Naive thymus-derived CD4-positive, alpha-beta T cell (primary cell): ENCODE data around the gene CTCFL. TPM values are rescaled to one million over a fixed set of nuclear protein-coding genes. Genes with fewer than 3 reads are reported as not detected.

Experiments used
- ATAC-seq: fragments of 150-1000 bp; cut with Tn5 transposase; 2 replicates; pipeline ENCODE4 v1.10.0; 2021; ENCODE audit warnings: mild to moderate bottlenecking, moderate library complexity
- CTCF ChIA-PET: fragments of 350-600 bp; sonication (Branson Sonifier 250); formaldehyde crosslinking; loops from one replicate; lab custom pipeline; 2021; ENCODE audit warnings: antibody characterized with exemption; lab: Charles Lee
- POLR2A ChIA-PET: fragments of 350-600 bp; sonication (Branson Sonifier 250); formaldehyde crosslinking; loops from one replicate; lab custom pipeline; 2021; ENCODE audit warnings: antibody characterized with exemption, inconsistent platforms; lab: Charles Lee
- DNase-seq, 9 donors: peaks; one replicate each; pipeline versions ENCODE4 v3.0.0 to v3.0.0-alpha.2; 2020 to 2022; ENCODE audit warnings: mixed read lengths in 1 of 9
- H3K27ac ChIP-seq: one replicate; pipeline ENCODE4 v1.7.0; 2013; ENCODE audit warnings: mild to moderate bottlenecking, low read depth, low read length, moderate library complexity
- H3K27me3 ChIP-seq, 2 donors: one replicate each; pipeline ENCODE4 v1.7.0; 2013; ENCODE audit warnings: low read length in 2 of 2, mild to moderate bottlenecking in 2 of 2, moderate library complexity in 2 of 2; ENCODE audit not compliant: control insufficient read depth in 2 of 2, insufficient read depth in 2 of 2
- H3K36me3 ChIP-seq, 3 experiments: 1 replicate in 2 of 3; 2 replicates in 1 of 3; pipeline ENCODE4 v1.7.0; 2013; ENCODE audit warnings: low read length in 3 of 3, mild to moderate bottlenecking in 3 of 3, moderate library complexity in 1 of 3; ENCODE audit not compliant: insufficient read depth in 3 of 3, control insufficient read depth in 2 of 3
- H3K4me1 ChIP-seq, 2 donors: one replicate each; pipeline ENCODE4 v1.7.0; 2013; ENCODE audit warnings: low read length in 2 of 2, mild to moderate bottlenecking in 2 of 2, moderate library complexity in 1 of 2; ENCODE audit not compliant: control insufficient read depth in 2 of 2, insufficient read depth in 2 of 2
- H3K4me3 ChIP-seq: 2 replicates; pipeline ENCODE4 v1.7.0; 2013; ENCODE audit warnings: mild to moderate bottlenecking, low read length
- H3K9me3 ChIP-seq, 3 experiments: 1 replicate in 2 of 3; 2 replicates in 1 of 3; pipeline ENCODE4 v1.7.0; 2013; ENCODE audit warnings: low read length in 3 of 3; ENCODE audit not compliant: control insufficient read depth in 2 of 3
- H3K27ac Mint-ChIP-seq, 9 donors: one replicate each; pipeline ENCODE4 v1.8.0; 2020 to 2022; ENCODE audit warnings: mixed read lengths in 9 of 9, mild to moderate bottlenecking in 8 of 9, moderate library complexity in 5 of 9, inconsistent platforms in 2 of 9
- H3K27me3 Mint-ChIP-seq, 5 donors: one replicate each; pipeline ENCODE4 v1.8.0; 2021 to 2022; ENCODE audit warnings: mixed read lengths in 5 of 5, mild to moderate bottlenecking in 1 of 5
- H3K36me3 Mint-ChIP-seq, 5 donors: one replicate each; pipeline ENCODE4 v1.8.0; 2020 to 2022; ENCODE audit warnings: mixed read lengths in 5 of 5, mild to moderate bottlenecking in 3 of 5, inconsistent platforms in 1 of 5
- H3K4me1 Mint-ChIP-seq, 7 donors: one replicate each; pipeline ENCODE4 v1.8.0; 2020 to 2022; ENCODE audit warnings: mixed read lengths in 7 of 7, mild to moderate bottlenecking in 3 of 7, inconsistent platforms in 1 of 7
- H3K4me3 Mint-ChIP-seq, 10 donors: one replicate each; pipeline ENCODE4 v1.8.0; 2020 to 2022; ENCODE audit warnings: mild to moderate bottlenecking in 10 of 10, mixed read lengths in 10 of 10, moderate library complexity in 6 of 10, inconsistent platforms in 2 of 10
- H3K9me3 Mint-ChIP-seq, 11 donors: one replicate each; pipeline ENCODE4 v1.8.0; 2020 to 2022; ENCODE audit warnings: mixed read lengths in 11 of 11, mild to moderate bottlenecking in 4 of 11, inconsistent platforms in 1 of 11, moderate library complexity in 1 of 11
- intact Hi-C, 2 donors: fragments of 100-400 bp; cut with micrococcal nuclease; formaldehyde crosslinking; loops; one replicate each; pipeline ENCODE4 v1.15.1; 2023
- polyA plus RNA-seq, 2 donors: library from polyadenylated mRNA; unstranded; fragments of 300-500 nt; fragmentation: Illumina TruSeq; gene quantifications; one replicate each; pipeline ENCODE4 v1.2.3, GENCODE V29; 2021
- total RNA-seq, 6 experiments: library from RNA in 5 of 6; stranded (reverse) in 5 of 6; gene quantifications; 1 replicate in 5 of 6; 2 replicates in 1 of 6; pipeline ENCODE4 v1.2.3 and lab custom pipeline; 2021 to 2026

Gene CTCFL
- total and polyA plus RNA-seq, 7 experiments from 2014 or later = not detected

DNA sequence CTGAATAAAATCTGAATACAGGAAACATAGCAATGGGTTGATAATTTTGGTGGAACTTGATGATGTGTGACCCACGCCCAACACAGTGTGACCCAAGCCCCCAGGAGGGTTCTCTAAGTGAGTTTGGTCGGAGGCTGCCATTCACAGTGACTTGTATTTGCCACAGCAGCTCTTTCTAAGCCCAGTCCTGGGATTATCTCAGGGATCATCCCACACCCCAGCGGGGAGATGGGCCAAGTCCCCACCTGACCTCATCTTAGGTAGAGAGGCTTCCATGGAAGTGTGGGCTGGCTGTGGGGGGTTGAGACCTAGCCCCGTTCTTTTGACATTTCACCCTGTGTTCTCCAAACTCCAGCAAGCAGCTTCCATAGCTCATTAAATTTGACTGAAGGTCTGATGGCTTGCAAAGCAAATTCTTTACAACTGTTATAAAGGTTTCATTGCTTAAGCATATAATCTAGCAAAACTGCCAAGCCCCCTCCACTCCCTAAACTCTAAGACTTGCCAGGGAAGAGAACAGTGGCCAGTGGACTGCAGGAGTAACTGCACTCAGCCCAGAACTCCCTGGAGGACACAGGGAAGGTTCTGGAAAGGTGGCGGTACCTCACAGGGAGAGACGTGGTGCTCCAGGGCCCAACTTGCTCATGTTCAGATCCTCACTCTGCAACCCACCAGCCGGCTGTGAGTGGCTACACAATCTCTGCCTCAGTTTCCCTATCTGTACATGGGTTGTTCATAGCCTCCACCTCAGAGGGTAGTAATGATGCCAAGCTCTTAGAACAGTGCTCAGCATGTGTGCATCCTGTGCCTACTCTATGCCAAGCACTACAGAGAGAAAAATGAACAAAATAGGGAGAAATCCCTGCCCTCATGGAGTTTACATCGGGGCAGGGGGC lies 35.0 kb upstream of the CTCFL start:
- ATAC-seq = no peak
- no peak overlapping the region for H3K27ac Mint-ChIP-seq
- ChIA-PET CTCF (no interaction called here), POLR2A (no interaction called here)
- Histone ChIP-seq H3K27me3 (peaks cover 0 to 5% of the 10 kb centered on the region in 2 donors), H3K4me3 (no peak overlapping the region), H3K27ac (no peak overlapping the region), H3K36me3 (no peaks in the 10 kb centered on the region), H3K9me3 (no peaks in the 10 kb centered on the region), H3K4me1 (no peaks in the 10 kb centered on the region)
- no peak overlapping the region for H3K4me3 Mint-ChIP-seq
- H3K4me1 Mint-ChIP-seq = no peaks in the 10 kb centered on the region
- H3K27me3 Mint-ChIP-seq = peaks cover 2 to 29% (median 26%) of the 10 kb centered on the region in 5 donors
- peaks cover 0 to 2% (median 0%) of the 10 kb centered on the region in 11 donors for H3K9me3 Mint-ChIP-seq
- H3K36me3 Mint-ChIP-seq = no peaks in the 10 kb centered on the region
- intact Hi-C loops = no loop called here
- no peak for DNase-seq

DNA sequence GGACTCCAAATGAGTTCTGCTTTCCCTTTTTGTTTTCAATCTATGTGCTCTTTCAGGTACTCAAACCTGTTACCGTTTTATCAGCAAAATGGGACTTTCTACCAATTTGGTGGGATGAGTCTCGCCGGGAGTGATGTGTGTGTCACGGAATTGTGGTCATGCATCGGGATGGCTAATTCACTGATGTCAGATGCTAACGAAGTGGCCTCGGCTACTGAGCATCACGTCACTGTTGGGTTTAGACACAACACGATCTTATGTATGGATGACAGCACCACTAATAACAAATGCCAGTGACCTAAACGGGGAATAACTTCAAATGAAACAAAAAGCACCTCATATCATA lies 34.3 kb upstream of the CTCFL start:
- DNase-seq = no peak
- Mint-ChIP-seq H3K9me3 (peaks cover 0 to 2% (median 0%) of the 10 kb centered on the region in 11 donors), H3K4me3 (no peak overlapping the region), H3K27ac (no peak overlapping the region), H3K27me3 (peaks cover 2 to 29% (median 21%) of the 10 kb centered on the region in 5 donors), H3K4me1 (no peaks in the 10 kb centered on the region), H3K36me3 (no peaks in the 10 kb centered on the region)
- H3K4me1 ChIP-seq = no peaks in the 10 kb centered on the region
- POLR2A ChIA-PET = no interaction called here
- H3K27ac ChIP-seq = no peak overlapping the region
- H3K9me3 ChIP-seq = no peaks in the 10 kb centered on the region
- no peaks in the 10 kb centered on the region for H3K36me3 ChIP-seq
- peaks cover 0 to 5% of the 10 kb centered on the region in 2 donors for H3K27me3 ChIP-seq
- no peak overlapping the region for H3K4me3 ChIP-seq
- no peak for ATAC-seq
- CTCF ChIA-PET = no interaction called here
- intact Hi-C loops = no loop called here

DNA sequence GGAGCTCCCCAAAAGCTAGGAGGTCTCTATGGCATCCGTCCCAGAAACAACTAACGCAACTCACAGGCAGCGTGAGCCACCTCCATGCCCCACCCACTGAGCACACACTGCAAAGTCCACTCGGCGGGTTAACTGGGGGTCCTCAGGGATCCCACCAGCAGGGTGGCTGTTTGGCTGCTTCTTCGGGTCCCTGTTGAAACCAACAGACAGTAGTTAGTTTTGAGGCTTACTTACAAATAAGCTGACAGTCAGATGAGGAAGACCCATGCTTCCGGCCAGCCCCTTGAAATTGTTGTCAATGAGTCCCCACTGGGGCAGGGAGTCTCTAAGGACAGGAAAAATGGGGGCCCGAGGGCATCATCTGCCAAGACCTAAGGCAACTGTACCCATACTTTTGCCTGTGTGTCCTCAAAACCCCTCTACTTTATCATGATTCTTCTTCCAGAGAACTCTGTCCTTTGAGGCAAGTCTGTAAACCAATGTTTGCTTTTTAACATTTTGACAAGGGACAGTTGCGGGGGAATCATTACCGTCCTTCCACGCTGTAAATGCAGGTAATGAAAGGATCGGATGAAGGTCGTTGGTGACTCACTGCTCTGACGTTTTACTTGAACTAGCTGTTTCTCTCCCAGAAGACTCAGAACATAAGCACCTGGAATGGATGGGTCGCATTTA lies 33.8 kb upstream of the CTCFL start:
- intact Hi-C loops = no loop called here
- no peaks in the 10 kb centered on the region for H3K9me3 ChIP-seq

DNA sequence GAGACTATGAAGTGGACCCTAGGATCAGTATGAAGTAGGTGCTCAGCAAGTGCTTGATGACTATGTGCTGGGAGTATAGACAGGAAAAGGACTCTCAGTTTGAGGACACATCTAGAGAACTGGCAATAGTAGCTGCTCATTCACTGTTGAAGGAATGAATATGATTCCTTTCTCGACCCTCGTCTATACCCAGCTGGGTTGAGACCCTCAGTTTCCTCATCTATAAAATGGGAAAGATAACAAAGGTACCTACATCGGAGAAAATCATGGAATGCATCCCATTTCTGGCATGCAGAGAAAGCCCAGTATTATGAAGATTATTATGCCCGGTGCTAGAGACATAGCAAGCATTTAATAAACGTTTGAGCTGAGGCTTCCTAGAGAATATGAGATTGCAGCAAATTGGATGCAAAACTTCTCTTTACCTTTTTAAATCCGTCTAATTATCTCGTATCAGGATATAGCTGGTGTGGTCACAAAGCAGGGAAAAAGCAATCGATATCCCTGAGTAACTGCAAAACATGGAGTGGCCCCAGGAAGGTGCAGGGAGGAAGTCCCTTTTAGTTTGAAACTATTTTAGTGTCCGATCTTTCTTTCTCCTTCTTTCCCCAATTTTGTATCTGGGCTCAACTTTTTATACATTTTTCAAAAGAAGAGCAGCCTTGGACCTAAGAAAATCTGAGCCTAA lies 33.1 kb upstream of the CTCFL start:
- ChIA-PET CTCF (no interaction called here), POLR2A (no interaction called here)
- intact Hi-C loops = no loop called here
- H3K4me3 ChIP-seq = no peak overlapping the region
- no peaks in the 10 kb centered on the region for H3K4me1 ChIP-seq
- Mint-ChIP-seq H3K9me3 (peaks cover 0 to 2% (median 0%) of the 10 kb centered on the region in 11 donors), H3K27ac (no peak overlapping the region), H3K4me1 (no peaks in the 10 kb centered on the region), H3K4me3 (no peak overlapping the region), H3K27me3 (peaks cover 2 to 29% (median 25%) of the 10 kb centered on the region in 5 donors), H3K36me3 (no peaks in the 10 kb centered on the region)
- H3K9me3 ChIP-seq = no peaks in the 10 kb centered on the region
- peaks cover 0 to 5% of the 10 kb centered on the region in 2 donors for H3K27me3 ChIP-seq
- H3K27ac ChIP-seq = no peak overlapping the region
- ATAC-seq = no peak
- DNase-seq = no peak
- H3K36me3 ChIP-seq = no peaks in the 10 kb centered on the region

More for the DNA sequence above, 33.8 kb upstream of the CTCFL start:
- Mint-ChIP-seq H3K27ac (no peak overlapping the region), H3K9me3 (peaks cover 0 to 2% (median 0%) of the 10 kb centered on the region in 11 donors), H3K4me3 (no peak overlapping the region), H3K36me3 (no peaks in the 10 kb centered on the region), H3K4me1 (no peaks in the 10 kb centered on the region), H3K27me3 (peaks cover 2 to 29% (median 25%) of the 10 kb centered on the region in 5 donors)
- POLR2A ChIA-PET = no interaction called here
- DNase-seq (no peak), ATAC-seq (no peak)
- Histone ChIP-seq H3K27ac (no peak overlapping the region), H3K4me1 (no peaks in the 10 kb centered on the region), H3K27me3 (peaks cover 0 to 5% of the 10 kb centered on the region in 2 donors), H3K36me3 (no peaks in the 10 kb centered on the region), H3K4me3 (no peak overlapping the region)
- CTCF ChIA-PET = no interaction called here

DNA sequence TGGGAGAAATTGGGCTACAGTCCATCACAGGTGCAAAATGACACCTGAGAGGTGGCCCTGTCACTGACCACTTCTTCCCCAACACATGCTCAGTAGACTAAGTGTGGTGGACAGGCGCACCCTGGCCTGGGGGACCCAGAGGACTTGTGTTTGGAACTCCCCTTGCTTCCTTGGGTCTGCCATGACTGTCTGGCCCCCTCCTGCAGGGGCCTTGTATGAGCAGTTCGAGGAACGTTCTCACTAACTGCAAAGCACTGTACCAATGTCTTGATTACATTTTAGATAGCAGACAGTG lies 32.0 kb upstream of the CTCFL start:
- no peak for ATAC-seq
- CTCF ChIA-PET = interaction anchor here (0.6 kb wide), 1 partner anchor 12 kb away, joined by 3 read pairs; no protein-coding TSS in a partner anchor

DNA sequence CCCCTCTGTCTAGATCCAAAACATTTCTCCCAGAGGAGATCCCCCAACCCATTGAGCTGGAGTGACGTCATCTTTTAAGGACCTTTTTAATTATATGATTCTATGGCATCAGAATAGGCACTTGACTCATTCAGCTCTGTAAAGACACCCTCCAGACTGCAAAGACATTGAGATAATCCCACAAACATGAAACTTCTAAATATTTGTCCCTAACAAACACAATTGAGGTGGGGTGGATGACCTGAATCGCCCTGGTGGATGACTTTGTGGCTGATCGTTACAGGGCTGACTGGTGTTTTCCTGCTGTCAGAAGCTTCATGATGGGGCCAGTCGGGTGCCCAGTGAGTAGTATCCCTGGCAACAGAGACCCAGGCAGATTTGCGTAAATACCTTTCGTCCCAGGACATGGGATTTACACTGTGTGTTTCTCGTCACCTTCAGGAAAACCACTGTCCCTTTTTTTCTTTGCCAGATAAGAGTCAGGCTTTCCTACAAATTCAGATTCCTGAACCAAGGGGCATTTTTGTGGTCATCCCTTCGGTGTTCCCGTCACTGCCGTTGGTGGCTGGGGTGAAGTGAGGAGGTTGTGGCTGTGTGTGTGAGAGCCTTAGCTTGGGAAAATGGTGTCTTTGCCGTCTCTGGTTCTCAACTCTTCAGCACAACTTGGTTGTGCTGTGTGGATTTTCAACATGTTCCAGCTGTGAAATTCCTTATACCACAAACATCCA lies 30.7 kb upstream of the CTCFL start:
- Histone ChIP-seq H3K36me3 (no peaks in the 10 kb centered on the region), H3K27ac (no peak overlapping the region), H3K4me3 (no peak overlapping the region), H3K4me1 (no peaks in the 10 kb centered on the region), H3K27me3 (peaks cover 0 to 5% of the 10 kb centered on the region in 2 donors), H3K9me3 (no peaks in the 10 kb centered on the region)
- no peak overlapping the region for H3K27ac Mint-ChIP-seq
- no peak overlapping the region for H3K4me3 Mint-ChIP-seq
- no peaks in the 10 kb centered on the region for H3K36me3 Mint-ChIP-seq
- no peak for DNase-seq
- peaks cover 7 to 28% (median 24%) of the 10 kb centered on the region in 5 donors for H3K27me3 Mint-ChIP-seq
- intact Hi-C loops = no loop called here
- peaks cover 0 to 2% (median 0%) of the 10 kb centered on the region in 11 donors for H3K9me3 Mint-ChIP-seq
- no peak for ATAC-seq
- CTCF ChIA-PET = no interaction called here
- POLR2A ChIA-PET = no interaction called here
- no peaks in the 10 kb centered on the region for H3K4me1 Mint-ChIP-seq

More for the DNA sequence above, 32.0 kb upstream of the CTCFL start:
- Histone ChIP-seq H3K36me3 (no peaks in the 10 kb centered on the region), H3K4me3 (no peak overlapping the region), H3K4me1 (no peaks in the 10 kb centered on the region), H3K9me3 (no peaks in the 10 kb centered on the region), H3K27ac (no peak overlapping the region), H3K27me3 (peaks cover 0 to 5% of the 10 kb centered on the region in 2 donors)
- no peak overlapping the region for H3K4me3 Mint-ChIP-seq
- POLR2A ChIA-PET = no interaction called here
- intact Hi-C loops = no loop called here
- peaks cover 2 to 26% (median 24%) of the 10 kb centered on the region in 5 donors for H3K27me3 Mint-ChIP-seq
- DNase-seq = no peak
- no peak overlapping the region for H3K27ac Mint-ChIP-seq
- H3K9me3 Mint-ChIP-seq = peaks cover 0 to 2% (median 0%) of the 10 kb centered on the region in 11 donors
- no peaks in the 10 kb centered on the region for H3K4me1 Mint-ChIP-seq
- H3K36me3 Mint-ChIP-seq = no peaks in the 10 kb centered on the region
